H9 (cell line): ENCODE data around the gene TRIM61. TPM values are rescaled to one million over a fixed set of nuclear protein-coding genes. Genes with fewer than 3 reads are reported as not detected.
"Not testable (repeated sequence)": the region's sequence is repeated elsewhere in the genome, so short reads cannot be mapped to it uniquely, and the experiment has no call there.

Source experiments
- DNase-seq: peaks from one replicate; pipeline ENCODE4 v3.0.0-alpha.2; 2017
- H2AFZ ChIP-seq: one replicate; pipeline ENCODE4 v1.6.1; 2013; ENCODE audit warnings: mild to moderate bottlenecking, low read length, control low read depth, moderate library complexity
- H2AK5ac ChIP-seq: 2 replicates; pipeline ENCODE4 v1.6.1; 2013; ENCODE audit warnings: low read length, control low read depth, mixed read lengths; ENCODE audit not compliant: insufficient read length
- H2BK120ac ChIP-seq: one replicate; pipeline ENCODE4 v1.6.1; 2013; ENCODE audit warnings: low read depth, mild to moderate bottlenecking, low read length, control low read depth, inconsistent platforms; ENCODE audit not compliant: poor library complexity, severe bottlenecking
- H2BK12ac ChIP-seq: 2 replicates; pipeline ENCODE4 v1.6.1; 2013; ENCODE audit warnings: low read length, control low read depth, mixed read lengths, low read depth; ENCODE audit not compliant: insufficient read length
- H2BK15ac ChIP-seq: 2 replicates; pipeline ENCODE4 v1.6.1; 2013; ENCODE audit warnings: low read depth, low read length, control low read depth
- H2BK20ac ChIP-seq: one replicate; pipeline ENCODE4 v1.6.1; 2013; ENCODE audit warnings: low read depth, mild to moderate bottlenecking, low read length, control low read depth, inconsistent platforms; ENCODE audit not compliant: poor library complexity, severe bottlenecking
- H2BK5ac ChIP-seq: 2 replicates; pipeline ENCODE4 v1.6.1; 2013; ENCODE audit warnings: low read length, control low read depth, mixed read lengths; ENCODE audit not compliant: insufficient read length
- H3K14ac ChIP-seq: 2 replicates; pipeline ENCODE4 v1.6.1; 2013; ENCODE audit warnings: low read length, control low read depth; ENCODE audit not compliant: insufficient read depth
- H3K18ac ChIP-seq: 2 replicates; pipeline ENCODE4 v1.6.1; 2013; ENCODE audit warnings: low read depth, mild to moderate bottlenecking, mixed read lengths, low read length, control low read depth; ENCODE audit not compliant: insufficient read length
- H3K23ac ChIP-seq: 2 replicates; pipeline ENCODE4 v1.6.1; 2013; ENCODE audit warnings: low read length, control low read depth, mixed read lengths, low read depth; ENCODE audit not compliant: insufficient read length
- H3K23me2 ChIP-seq: 2 replicates; pipeline ENCODE4 v1.6.1; 2013; ENCODE audit warnings: low read depth, mild to moderate bottlenecking, mixed read lengths, low read length, control low read depth; ENCODE audit not compliant: insufficient read length, poor library complexity, severe bottlenecking
- H3K27ac ChIP-seq: 2 replicates; pipeline ENCODE4 v1.5.1; 2013; ENCODE audit warnings: low read length, control low read depth, mixed read lengths, low read depth; ENCODE audit not compliant: insufficient read length
- H3K27me3 ChIP-seq: 2 replicates; pipeline ENCODE4 v1.6.1; 2013; ENCODE audit warnings: low read length, control low read depth, inconsistent platforms; ENCODE audit not compliant: insufficient read depth
- H3K4ac ChIP-seq: 2 replicates; pipeline ENCODE4 v1.6.1; 2013; ENCODE audit warnings: low read depth, mild to moderate bottlenecking, control low read depth, inconsistent platforms, low read length, moderate library complexity
- H3K4me1 ChIP-seq: 2 replicates; pipeline ENCODE4 v1.6.1; 2013; ENCODE audit warnings: low read length, control low read depth, inconsistent platforms; ENCODE audit not compliant: insufficient read depth
- H3K4me2 ChIP-seq: 2 replicates; pipeline ENCODE4 v1.6.1; 2013; ENCODE audit warnings: low read length, control low read depth, mixed read lengths; ENCODE audit not compliant: insufficient read length, insufficient read depth
- H3K56ac ChIP-seq: 2 replicates; pipeline ENCODE4 v1.6.1; 2013; ENCODE audit warnings: low read depth, mild to moderate bottlenecking, mixed read lengths, low read length, control low read depth; ENCODE audit not compliant: insufficient read length
- H3K79me1 ChIP-seq: 2 replicates; pipeline ENCODE4 v1.6.1; 2013; ENCODE audit warnings: low read depth, mild to moderate bottlenecking, moderate library complexity, low read length, control low read depth, inconsistent platforms; ENCODE audit not compliant: insufficient read depth, poor library complexity, severe bottlenecking
- H3K79me2 ChIP-seq: 2 replicates; pipeline ENCODE4 v1.6.1; 2013; ENCODE audit warnings: low read length, control low read depth, inconsistent platforms; ENCODE audit not compliant: insufficient read depth
- H3K9ac ChIP-seq: 2 replicates; pipeline ENCODE4 v1.6.1; 2013; ENCODE audit warnings: low read length, control low read depth, mixed read lengths; ENCODE audit not compliant: insufficient read length; ENCODE audit errors: extremely low read depth
- H3K9me3 ChIP-seq: one replicate; pipeline ENCODE4 v1.6.1; 2013; ENCODE audit warnings: low read depth, low read length, inconsistent platforms; ENCODE audit not compliant: control insufficient read depth
- H3T11ph ChIP-seq: one replicate; pipeline ENCODE4 v1.6.1; 2013; ENCODE audit warnings: mild to moderate bottlenecking, low read length, control low read depth, inconsistent platforms
- H4K20me1 ChIP-seq: one replicate; pipeline ENCODE4 v1.6.1; 2013; ENCODE audit not compliant: control insufficient read depth, insufficient read length, insufficient read depth
- H4K5ac ChIP-seq: 2 replicates; pipeline ENCODE4 v1.6.1; 2013; ENCODE audit warnings: low read depth, mild to moderate bottlenecking, mixed read lengths, low read length, control low read depth; ENCODE audit not compliant: insufficient read length
- H4K8ac ChIP-seq: replicated peaks from 2 replicates; pipeline ENCODE4 v1.6.1; 2013; ENCODE audit warnings: low read length, control low read depth, mixed read lengths, low read depth; ENCODE audit not compliant: insufficient read length
- H4K91ac ChIP-seq: 2 replicates; pipeline ENCODE4 v1.6.1; 2013; ENCODE audit warnings: low read depth, mild to moderate bottlenecking, moderate library complexity, mixed read lengths, low read length, control low read depth; ENCODE audit not compliant: insufficient read length
- H3K27ac Mint-ChIP-seq, 3 experiments: 2 replicates in 2 of 3; 3 replicates in 1 of 3; pipeline ENCODE4 v1.8.0; 2020 to 2021; ENCODE audit warnings: mixed read lengths in 3 of 3, mild to moderate bottlenecking in 1 of 3, moderate library complexity in 1 of 3
- H3K27me3 Mint-ChIP-seq: 2 replicates; pipeline ENCODE4 v1.8.0; 2021; ENCODE audit warnings: low read depth, mild to moderate bottlenecking, moderate library complexity, mixed read lengths
- H3K36me3 Mint-ChIP-seq, 3 experiments: 2 replicates in 2 of 3; 3 replicates in 1 of 3; pipeline ENCODE4 v1.8.0; 2020 to 2021; ENCODE audit warnings: low read depth in 3 of 3, mixed read lengths in 3 of 3; ENCODE audit not compliant: insufficient read depth in 1 of 3
- H3K4me1 Mint-ChIP-seq, 2 experiments: 2 replicates each; pipeline ENCODE4 v1.8.0; 2020; ENCODE audit warnings: mixed read lengths in 2 of 2
- H3K4me3 Mint-ChIP-seq, 2 experiments: 2 replicates in 1 of 2; 3 replicates in 1 of 2; pipeline ENCODE4 v1.8.0; 2020 to 2021; ENCODE audit warnings: mild to moderate bottlenecking in 2 of 2, mixed read lengths in 2 of 2, moderate library complexity in 1 of 2
- H3K9me3 Mint-ChIP-seq, 2 experiments: 2 replicates in 1 of 2; 3 replicates in 1 of 2; pipeline ENCODE4 v1.8.0; 2020; ENCODE audit warnings: mild to moderate bottlenecking in 2 of 2, mixed read lengths in 2 of 2, moderate library complexity in 1 of 2
- WGBS: extraction: QIAGEN DNeasy Blood & Tissue Kit; methylation state at CpG from one replicate; pipeline ENCODE4 v1.1.7; 2013; ENCODE audit warnings: missing lambda C conversion rate, low lambda C conversion rate, mixed read lengths; ENCODE audit not compliant: insufficient read length; ENCODE audit errors: extremely low coverage; 5-methylcytosine and 5-hydroxymethylcytosine counted together
- total RNA-seq: library from RNA; stranded (reverse); gene quantifications from 2 replicates; pipeline ENCODE4 v1.2.1, GENCODE V29; 2021
- TF ChIP-seq, protein P1 (sequence below): fragments of 200-600 bp; sonication (generic); conservative IDR thresholded peaks from 3 replicates; pipeline ENCODE4 v1.8.0; 2021; ENCODE audit warnings: antibody characterized with exemption, mild to moderate bottlenecking

TRIM61 gene
- total RNA-seq, 1 experiment from 2014 or later = 0.52 TPM

DNA sequence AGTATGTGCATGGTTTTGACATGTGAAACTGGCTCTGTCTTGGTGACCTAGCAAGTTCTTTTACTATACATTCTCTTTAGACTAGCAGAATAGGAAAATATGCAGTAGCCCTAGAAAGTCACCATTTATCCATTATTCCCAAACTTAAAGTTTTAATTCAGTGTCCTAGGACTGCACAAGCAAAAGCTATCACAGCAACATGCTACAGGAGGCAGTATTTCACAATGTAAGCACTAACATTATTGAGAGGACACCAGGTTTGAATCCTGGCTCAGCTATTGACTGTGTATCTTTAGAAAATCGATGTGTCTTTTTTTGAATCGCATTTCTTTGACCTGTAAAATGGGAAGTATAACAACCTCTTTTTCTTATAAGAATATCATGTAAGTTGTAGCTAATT lies 5.5 kb downstream of the TRIM61 start:
- H4K91ac ChIP-seq, H3K79me2 ChIP-seq, H2AFZ ChIP-seq, H3K23me2 ChIP-seq, DNase-seq, H2BK15ac ChIP-seq, H3K27ac ChIP-seq, H4K20me1 ChIP-seq, H2BK12ac ChIP-seq, H3K27me3 ChIP-seq, H2BK20ac ChIP-seq, H3K4me3 Mint-ChIP-seq, H3K4me1 ChIP-seq, H3K23ac ChIP-seq, H3K14ac ChIP-seq, H4K8ac ChIP-seq, H2AK5ac ChIP-seq, H3K79me1 ChIP-seq, H2BK5ac ChIP-seq, H3K9me3 ChIP-seq, H2BK120ac ChIP-seq, H3K4ac ChIP-seq, H3K9me3 Mint-ChIP-seq, H3T11ph ChIP-seq, H3K18ac ChIP-seq, H4K5ac ChIP-seq, H3K4me1 Mint-ChIP-seq, H3K4me2 ChIP-seq, H3K27me3 Mint-ChIP-seq, H3K9ac ChIP-seq, H3K56ac ChIP-seq, H3K27ac Mint-ChIP-seq: not testable (repeated sequence)
- peaks cover 0 to 18% (median 1%) of the 10 kb centered on the region in 3 experiments; a peak in 3 of 7 replicates for H3K36me3 Mint-ChIP-seq
- no CpG with 5 or more reads among the region's 2 CpGs for WGBS
- TF ChIP-seq, protein P1, sequence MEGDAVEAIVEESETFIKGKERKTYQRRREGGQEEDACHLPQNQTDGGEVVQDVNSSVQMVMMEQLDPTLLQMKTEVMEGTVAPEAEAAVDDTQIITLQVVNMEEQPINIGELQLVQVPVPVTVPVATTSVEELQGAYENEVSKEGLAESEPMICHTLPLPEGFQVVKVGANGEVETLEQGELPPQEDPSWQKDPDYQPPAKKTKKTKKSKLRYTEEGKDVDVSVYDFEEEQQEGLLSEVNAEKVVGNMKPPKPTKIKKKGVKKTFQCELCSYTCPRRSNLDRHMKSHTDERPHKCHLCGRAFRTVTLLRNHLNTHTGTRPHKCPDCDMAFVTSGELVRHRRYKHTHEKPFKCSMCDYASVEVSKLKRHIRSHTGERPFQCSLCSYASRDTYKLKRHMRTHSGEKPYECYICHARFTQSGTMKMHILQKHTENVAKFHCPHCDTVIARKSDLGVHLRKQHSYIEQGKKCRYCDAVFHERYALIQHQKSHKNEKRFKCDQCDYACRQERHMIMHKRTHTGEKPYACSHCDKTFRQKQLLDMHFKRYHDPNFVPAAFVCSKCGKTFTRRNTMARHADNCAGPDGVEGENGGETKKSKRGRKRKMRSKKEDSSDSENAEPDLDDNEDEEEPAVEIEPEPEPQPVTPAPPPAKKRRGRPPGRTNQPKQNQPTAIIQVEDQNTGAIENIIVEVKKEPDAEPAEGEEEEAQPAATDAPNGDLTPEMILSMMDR = peak; percentile 62
